ENCODE measurements around the gene DTHD1.

DTHD1 gene

GRCh38 chr4:36332023-36332781 is 50.8 kb downstream of the DTHD1 start:
- DNase-seq (ENCODE audit: low spot score), result no peak
- TF ChIP-seq CTCF (IDR thresholded peaks at IDR 0.05; ENCODE audit: borderline replicate concordance, control extremely low read depth, extremely low read depth, insufficient read depth, missing control alignments), result no peak
- in situ Hi-C loops (cut with MboI; ENCODE audit: low sequenced_read_pairs, unreplicated experiment), result no loop called here

GRCh38 chr4:36332782-36333131 is 51.3 kb downstream of the DTHD1 start:
- DNase-seq (ENCODE audit: low spot score), result no peak
- in situ Hi-C loops (cut with MboI; ENCODE audit: low sequenced_read_pairs, unreplicated experiment), result no loop called here
- no peak for TF ChIP-seq CTCF (IDR thresholded peaks at IDR 0.05; ENCODE audit: borderline replicate concordance, control extremely low read depth, extremely low read depth, insufficient read depth, missing control alignments)

GRCh38 chr4:36333303-36333877 is 52.0 kb downstream of the DTHD1 start:
- in situ Hi-C loops (cut with MboI; ENCODE audit: low sequenced_read_pairs, unreplicated experiment), result no loop called here
- no peak for TF ChIP-seq CTCF (IDR thresholded peaks at IDR 0.05; ENCODE audit: borderline replicate concordance, control extremely low read depth, extremely low read depth, insufficient read depth, missing control alignments)
- no peak for DNase-seq (ENCODE audit: low spot score)

- no peak for DNase-seq (ENCODE audit: low spot score)
- no peak for TF ChIP-seq CTCF (IDR thresholded peaks at IDR 0.05; ENCODE audit: borderline replicate concordance, control extremely low read depth, extremely low read depth, insufficient read depth, missing control alignments)
- in situ Hi-C loops (cut with MboI; ENCODE audit: low sequenced_read_pairs, unreplicated experiment), result no loop called here
Measured at GRCh38 chr4:36337665-36338185, 56.3 kb downstream of the DTHD1 start.

- DNase-seq (ENCODE audit: low spot score), result no peak
- no peak for TF ChIP-seq CTCF (IDR thresholded peaks at IDR 0.05; ENCODE audit: borderline replicate concordance, control extremely low read depth, extremely low read depth, insufficient read depth, missing control alignments)
- in situ Hi-C loops (cut with MboI; ENCODE audit: low sequenced_read_pairs, unreplicated experiment), result no loop called here
Measured at GRCh38 chr4:36338973-36339372, 57.6 kb downstream of the DTHD1 start.

- DNase-seq (ENCODE audit: low spot score), result no peak
- in situ Hi-C loops (cut with MboI; ENCODE audit: low sequenced_read_pairs, unreplicated experiment), result no loop called here
- TF ChIP-seq CTCF (IDR thresholded peaks at IDR 0.05; ENCODE audit: borderline replicate concordance, control extremely low read depth, extremely low read depth, insufficient read depth, missing control alignments), result no peak
Measured at GRCh38 chr4:36341936-36342335, 60.5 kb downstream of the DTHD1 start.

Measured in GM13976 (cell line).